ENCODE measurements around the gene SPEG. TPM values are rescaled to one million over a fixed set of nuclear protein-coding genes. Genes with fewer than 3 reads are reported as not detected.
"Not testable (repeated sequence)": the region's sequence is repeated elsewhere in the genome, so short reads cannot be mapped to it uniquely, and the experiment has no call there.

The SPEG gene
- total and polyA plus RNA-seq, 2 experiments from 2014 or later = 12.6 to 32.4 TPM

GRCh38 chr2:219406861-219407230 lies 27.8 kb upstream of the SPEG start:
- no peaks in the 10 kb centered on the region for H3K36me3 ChIP-seq (ENCODE audit: insufficient read depth)
- H3K9me2 ChIP-seq (ENCODE audit: insufficient read depth) = no peaks in the 10 kb centered on the region; the same call in 1 of the 2 replicates
- peaks cover 2% of the 10 kb centered on the region; the same call in 1 of the 2 replicates for H3F3A ChIP-seq (replicated peaks; ENCODE audit: low read depth)
- no peaks in the 10 kb centered on the region for H3K79me2 ChIP-seq (replicated peaks; ENCODE audit: insufficient read depth)
- no peaks in the 10 kb centered on the region for H4K20me1 ChIP-seq (replicated peaks; ENCODE audit: insufficient read depth)
- H3K9me3 Mint-ChIP-seq = peaks cover 3% of the 10 kb centered on the region; the same call in 1 of the 3 replicates
- H3K4me1 Mint-ChIP-seq = peaks cover 29% of the 10 kb centered on the region
- DNase-seq (ENCODE audit: low spot score) (no peak), ATAC-seq (no peak)
- no peak overlapping the region for H3K4me2 ChIP-seq
- H3K27me3 ChIP-seq (ENCODE audit: insufficient read depth) = no peaks in the 10 kb centered on the region
- no peaks in the 10 kb centered on the region for H3K36me3 Mint-ChIP-seq (ENCODE audit: low read depth)
- H2AFZ ChIP-seq = no peak overlapping the region
- H3K4me1 ChIP-seq (ENCODE audit: insufficient read depth) = peaks cover 16% of the 10 kb centered on the region
- no peak for TF ChIP-seq ZNF331 (CRISPR knock-in tag; IDR thresholded peaks at IDR 0.05; ENCODE audit: low read depth)
- no peak for TF ChIP-seq CREB1 (CRISPR knock-in tag; IDR thresholded peaks at IDR 0.05; ENCODE audit: low read depth)
- TF ChIP-seq NANOG (IDR thresholded peaks at IDR 0.05; ENCODE audit: borderline replicate concordance) = no peak
- no peak for TF ChIP-seq CTCF (conservative IDR thresholded peaks at IDR 0.05; ENCODE audit: low read depth in 2 of 2)
- TF ChIP-seq REST (IDR thresholded peaks at IDR 0.05; ENCODE audit: unreplicated experiment) = no peak
- no peak overlapping the region for H3K4me3 Mint-ChIP-seq
- no peak overlapping the region for H3K27ac Mint-ChIP-seq
- peaks cover 13% of the 10 kb centered on the region for H3K27me3 Mint-ChIP-seq (ENCODE audit: insufficient read depth, low read depth, poor library complexity)
- H3K27ac ChIP-seq (ENCODE audit: low read depth) = no peak overlapping the region
- no peak overlapping the region for H3K4me3 ChIP-seq

GRCh38 chr2:219407343-219407742 lies 27.3 kb upstream of the SPEG start:
- ATAC-seq; DNase-seq (ENCODE audit: low spot score); H3K79me2 ChIP-seq (replicated peaks; ENCODE audit: insufficient read depth); H3K36me3 Mint-ChIP-seq (ENCODE audit: low read depth); H2AFZ ChIP-seq; H3K4me3 ChIP-seq; H3K4me2 ChIP-seq; H3K27ac Mint-ChIP-seq; H3F3A ChIP-seq (replicated peaks; ENCODE audit: low read depth); H3K9me2 ChIP-seq (ENCODE audit: insufficient read depth); H4K20me1 ChIP-seq (replicated peaks; ENCODE audit: insufficient read depth); H3K27ac ChIP-seq (ENCODE audit: low read depth); H3K9me3 Mint-ChIP-seq; H3K4me3 Mint-ChIP-seq; H3K27me3 ChIP-seq (ENCODE audit: insufficient read depth); H3K36me3 ChIP-seq (ENCODE audit: insufficient read depth): not testable (repeated sequence)
- peaks cover 13% of the 10 kb centered on the region for H3K27me3 Mint-ChIP-seq (ENCODE audit: insufficient read depth, low read depth, poor library complexity)
- H3K4me1 ChIP-seq (ENCODE audit: insufficient read depth) = peaks cover 15% of the 10 kb centered on the region
- peaks cover 25% of the 10 kb centered on the region for H3K4me1 Mint-ChIP-seq

Data from GM23338 (cell line).